HFFc6 (cell line): ENCODE data around the gene LYZL6. TPM values are rescaled to one million over a fixed set of nuclear protein-coding genes. Genes with fewer than 3 reads are reported as not detected.

Experiments
- DNase-seq: peaks from one replicate; pipeline ENCODE4 v3.0.0-alpha.2; 2018
- H3K27ac Mint-ChIP-seq: 2 replicates; pipeline ENCODE4 v1.8.0; 2020; ENCODE audit warnings: mild to moderate bottlenecking, mixed read lengths
- H3K27me3 Mint-ChIP-seq: 2 replicates; pipeline ENCODE4 v1.8.0; 2021; ENCODE audit warnings: mild to moderate bottlenecking, moderate library complexity, mixed read lengths; ENCODE audit not compliant: insufficient read depth
- H3K36me3 Mint-ChIP-seq: 2 replicates; pipeline ENCODE4 v1.8.0; 2021; ENCODE audit warnings: low read depth, mixed read lengths
- H3K4me1 Mint-ChIP-seq: 2 replicates; pipeline ENCODE4 v1.8.0; 2020; ENCODE audit warnings: low read depth, mixed read lengths
- H3K4me3 Mint-ChIP-seq: 2 replicates; pipeline ENCODE4 v1.8.0; 2020; ENCODE audit warnings: mild to moderate bottlenecking, moderate library complexity, mixed read lengths
- H3K9me3 Mint-ChIP-seq: 2 replicates; pipeline ENCODE4 v1.8.0; 2020; ENCODE audit warnings: mild to moderate bottlenecking, mixed read lengths
- CTCF ChIP-seq: fragments of 200-600 bp; sonication (generic); IDR thresholded peaks from 2 replicates; pipeline ENCODE4 v1.5.0; 2021; ENCODE audit warnings: antibody characterized with exemption, mild to moderate bottlenecking
- total RNA-seq, 6 experiments: library from RNA; stranded (reverse); fragmentation: NEBNext Ultra II Directional; extraction: Animal tissue kit (Norgen Biotek cat#: 25700); gene quantifications; 2 replicates in 1 of 6; 3 replicates in 5 of 6; pipeline ENCODE4 v1.2.3, GENCODE V29; 2021

Gene LYZL6
- total RNA-seq, 6 experiments from 2014 or later: not detected

GRCh38 chr17:35982409-35983191 is 39.1 kb upstream of the LYZL6 start:
- no peak for TF ChIP-seq CTCF
- Mint-ChIP-seq H3K4me3 (no peak overlapping the region), H3K27ac (no peak overlapping the region), H3K9me3 (no peaks in the 10 kb centered on the region), H3K4me1 (no peaks in the 10 kb centered on the region), H3K27me3 (peaks cover 11% of the 10 kb centered on the region), H3K36me3 (no peaks in the 10 kb centered on the region)
- DNase-seq: no peak

GRCh38 chr17:35981908-35982330 is 38.4 kb upstream of the LYZL6 start:
- Mint-ChIP-seq H3K36me3 (no peaks in the 10 kb centered on the region), H3K4me1 (no peaks in the 10 kb centered on the region), H3K27me3 (peaks cover 11% of the 10 kb centered on the region), H3K9me3 (no peaks in the 10 kb centered on the region), H3K27ac (no peak overlapping the region), H3K4me3 (no peak overlapping the region)
- DNase-seq: no peak
- no peak for TF ChIP-seq CTCF

- Mint-ChIP-seq H3K27ac (no peak within 1 kb of the TSS), H3K36me3 (no peaks in the 10 kb centered on the region), H3K4me3 (no peak within 1 kb of the TSS), H3K9me3 (no peaks in the 10 kb centered on the region), H3K4me1 (no peaks in the 10 kb centered on the region), H3K27me3 (peaks cover 11% of the 10 kb centered on the region)
- DNase-seq: no peak
- no peak for TF ChIP-seq CTCF
Observed at GRCh38 chr17:35981246-35981645, 37.7 kb upstream of the LYZL6 start, which contains the start of gene CCL16. Gene CCL16, minus strand, starts transcription at chr17:35981497. Its CDS starts 77 bp downstream, at chr17:35981420.

GRCh38 chr17:35978346-35978745 is 34.8 kb upstream of the LYZL6 start:
- Mint-ChIP-seq H3K4me1 (peaks cover 9% of the 10 kb centered on the region), H3K4me3 (no peak overlapping the region), H3K36me3 (no peaks in the 10 kb centered on the region), H3K9me3 (no peaks in the 10 kb centered on the region), H3K27ac (no peak overlapping the region), H3K27me3 (peaks cover 4% of the 10 kb centered on the region)
- no peak for DNase-seq
- no peak for TF ChIP-seq CTCF

- Mint-ChIP-seq H3K9me3 (no peaks in the 10 kb centered on the region), H3K27me3 (peaks cover 4% of the 10 kb centered on the region), H3K36me3 (no peaks in the 10 kb centered on the region), H3K4me3 (no peak overlapping the region), H3K4me1 (peaks cover 15% of the 10 kb centered on the region), H3K27ac (no peak overlapping the region)
- no peak for TF ChIP-seq CTCF
- DNase-seq: no peak
Observed at GRCh38 chr17:35977509-35977908, 34.0 kb upstream of the LYZL6 start.
